Parathyroid adenoma (tissue), 2 donors: Measurements from ENCODE around the gene ITGB1.

Source experiments
- H2AFZ ChIP-seq: fragments of 300-600 bp; sonication (generic); one replicate; pipeline ENCODE4 v1.7.0; 2017; ENCODE audit warnings: antibody characterized with exemption, mild to moderate bottlenecking
- H3K27ac ChIP-seq: fragments of 300-600 bp; sonication (generic); one replicate; pipeline ENCODE4 v1.7.0; 2017
- H3K27me3 ChIP-seq: fragments of 300-600 bp; sonication (generic); one replicate; pipeline ENCODE4 v1.7.0; 2017; ENCODE audit warnings: low read length; ENCODE audit not compliant: control insufficient read depth, insufficient read depth
- H3K36me3 ChIP-seq: fragments of 300-600 bp; sonication (generic); one replicate; pipeline ENCODE4 v1.7.0; 2017; ENCODE audit warnings: low read length; ENCODE audit not compliant: control insufficient read depth, insufficient read depth
- H3K4me1 ChIP-seq: fragments of 300-600 bp; sonication (generic); one replicate; pipeline ENCODE4 v1.7.0; 2017; ENCODE audit warnings: control low read depth
- H3K4me2 ChIP-seq: fragments of 300-600 bp; sonication (generic); one replicate; pipeline ENCODE4 v1.7.0; 2017; ENCODE audit warnings: low read length
- H3K4me3 ChIP-seq: fragments of 300-600 bp; sonication (generic); one replicate; pipeline ENCODE4 v1.7.0; 2017; ENCODE audit warnings: low read depth, low read length
- H3K79me2 ChIP-seq: fragments of 300-600 bp; sonication (generic); one replicate; pipeline ENCODE4 v1.7.0; 2017; ENCODE audit warnings: control low read depth
- H3K9ac ChIP-seq: fragments of 300-600 bp; sonication (generic); one replicate; pipeline ENCODE4 v1.7.0; 2017; ENCODE audit warnings: mild to moderate bottlenecking
- H3K9me3 ChIP-seq: fragments of 300-600 bp; sonication (generic); one replicate; pipeline ENCODE4 v1.7.0; 2017; ENCODE audit warnings: low read length; ENCODE audit not compliant: control insufficient read depth
- CTCF ChIP-seq: fragments of 300-600 bp; sonication (generic); IDR thresholded peaks from one replicate; pipeline ENCODE4 v1.7.0; 2017; ENCODE audit warnings: antibody characterized with exemption, mild to moderate bottlenecking
- donor health status: primary hyperparathyroidism.

ITGB1 gene

GRCh38 chr10:32955299-32955772 is 2.7 kb downstream of the ITGB1 start:
- TF ChIP-seq CTCF: no peak
- Histone ChIP-seq H3K4me1 (peaks cover 38% of the 10 kb centered on the region), H2AFZ (no peak overlapping the region), H3K79me2 (peaks cover 22% of the 10 kb centered on the region), H3K4me3 (peak overlapping the region; percentile 6), H3K27me3 (no peaks in the 10 kb centered on the region), H3K36me3 (no peaks in the 10 kb centered on the region), H3K9me3 (no peaks in the 10 kb centered on the region), H3K4me2 (peak overlapping the region; percentile 73), H3K9ac (no peak overlapping the region), H3K27ac (peak overlapping the region; percentile 80)

GRCh38 chr10:32954545-32955298 is 3.3 kb downstream of the ITGB1 start:
- Histone ChIP-seq H3K27ac (peak overlapping the region; percentile 80), H3K4me3 (no peak overlapping the region), H3K36me3 (no peaks in the 10 kb centered on the region), H3K9ac (no peak overlapping the region), H2AFZ (no peak overlapping the region), H3K4me2 (peak overlapping the region; percentile 73), H3K9me3 (no peaks in the 10 kb centered on the region), H3K27me3 (no peaks in the 10 kb centered on the region), H3K79me2 (peaks cover 26% of the 10 kb centered on the region), H3K4me1 (peaks cover 33% of the 10 kb centered on the region)
- no peak for TF ChIP-seq CTCF

GRCh38 chr10:32954080-32954479 is 4.0 kb downstream of the ITGB1 start:
- no peaks in the 10 kb centered on the region for H3K36me3 ChIP-seq
- H3K4me1 ChIP-seq: peaks cover 31% of the 10 kb centered on the region
- H2AFZ ChIP-seq: no peak overlapping the region
- H3K27ac ChIP-seq: peak overlapping the region; percentile 8
- no peak for TF ChIP-seq CTCF
- peaks cover 29% of the 10 kb centered on the region for H3K79me2 ChIP-seq
- H3K27me3 ChIP-seq: no peaks in the 10 kb centered on the region
- H3K9ac ChIP-seq: no peak overlapping the region
- no peaks in the 10 kb centered on the region for H3K9me3 ChIP-seq
- H3K4me3 ChIP-seq: no peak overlapping the region
- H3K4me2 ChIP-seq: no peak overlapping the region

- Histone ChIP-seq H3K4me3 (no peak overlapping the region), H3K4me2 (peak overlapping the region; percentile 4), H3K9ac (no peak overlapping the region), H3K27me3 (no peaks in the 10 kb centered on the region), H3K9me3 (no peaks in the 10 kb centered on the region), H3K4me1 (peaks cover 34% of the 10 kb centered on the region), H3K27ac (peak overlapping the region; percentile 8), H3K36me3 (no peaks in the 10 kb centered on the region), H3K79me2 (peaks cover 34% of the 10 kb centered on the region), H2AFZ (no peak overlapping the region)
- no peak for TF ChIP-seq CTCF
Measured at GRCh38 chr10:32953277-32953927, 4.6 kb downstream of the ITGB1 start.
